Tibial nerve (tissue), 4 donors: Measurements from ENCODE around the gene SFRP5. TPM values are rescaled to one million over a fixed set of nuclear protein-coding genes. Genes with fewer than 3 reads are reported as not detected.

Source experiments
- DNase-seq, 2 donors: peaks; one replicate each; pipeline ENCODE4 v3.0.0-alpha.2; 2019; ENCODE audit warnings: low spot score in 2 of 2
- H3K27ac ChIP-seq, 4 donors: fragments of 200-600 bp; sonication (generic) in 3 of 4; one replicate each; pipeline ENCODE4 v1.5.1; 2017 to 2019; ENCODE audit warnings: mild to moderate bottlenecking in 1 of 4
- H3K27me3 ChIP-seq, 2 donors: fragments of 200-600 bp; sonication (generic) in 1 of 2; one replicate each; pipeline versions ENCODE4 v1.5.1 to v1.6.0; 2017 to 2019
- H3K36me3 ChIP-seq, 3 donors: fragments of 200-600 bp; sonication (generic); one replicate each; pipeline ENCODE4 v1.5.1; 2018 to 2019
- H3K4me1 ChIP-seq, 4 donors: fragments of 200-600 bp; sonication (generic) in 3 of 4; one replicate each; pipeline ENCODE4 v1.5.1; 2017 to 2019
- H3K4me3 ChIP-seq, 4 donors: fragments of 200-600 bp; sonication (generic) in 3 of 4; one replicate each; pipeline ENCODE4 v1.5.1; 2017 to 2019; ENCODE audit warnings: mild to moderate bottlenecking in 1 of 4, moderate library complexity in 1 of 4
- H3K9me3 ChIP-seq, 4 donors: fragments of 200-600 bp; sonication (generic) in 3 of 4; one replicate each; pipeline ENCODE4 v1.5.1; 2017 to 2019
- EP300 ChIP-seq, 2 donors: sonication (generic); formaldehyde crosslinking; IDR thresholded peaks; one replicate each; pipeline ENCODE4 v1.6.1; 2017; ENCODE audit warnings: antibody characterized with exemption in 2 of 2, mild to moderate bottlenecking in 1 of 2
- POLR2A ChIP-seq, 2 donors: fragments of 450-650 bp; IDR thresholded peaks; one replicate each; pipeline ENCODE4 v1.6.1; 2017; ENCODE audit warnings: antibody characterized with exemption in 2 of 2, mild to moderate bottlenecking in 2 of 2, moderate library complexity in 2 of 2
- WGBS, 2 donors: methylation state at CpG; one replicate each; pipeline ENCODE4 v1.1.5; 2018; 5-methylcytosine and 5-hydroxymethylcytosine counted together
- total RNA-seq, 4 donors: library from RNA; depleted of rRNA; stranded (reverse); fragments of >200 nt; gene quantifications; one replicate each; pipeline ENCODE4 v1.1.0, GENCODE V29; 2016
- TF ChIP-seq, protein P1 (sequence below), 5 experiments: fragments of 200-600 bp in 3 of 5; fragments of 450-650 bp in 2 of 5; sonication (generic) in 3 of 5; IDR thresholded peaks; one replicate each; pipeline ENCODE4 v1.5.1; 2016 to 2019; ENCODE audit warnings: antibody characterized with exemption in 5 of 5, mild to moderate bottlenecking in 3 of 5, moderate library complexity in 2 of 5

The SFRP5 gene
- total RNA-seq, 4 donors from 2014 or later: 183 to 530 (median 479) TPM

DNA sequence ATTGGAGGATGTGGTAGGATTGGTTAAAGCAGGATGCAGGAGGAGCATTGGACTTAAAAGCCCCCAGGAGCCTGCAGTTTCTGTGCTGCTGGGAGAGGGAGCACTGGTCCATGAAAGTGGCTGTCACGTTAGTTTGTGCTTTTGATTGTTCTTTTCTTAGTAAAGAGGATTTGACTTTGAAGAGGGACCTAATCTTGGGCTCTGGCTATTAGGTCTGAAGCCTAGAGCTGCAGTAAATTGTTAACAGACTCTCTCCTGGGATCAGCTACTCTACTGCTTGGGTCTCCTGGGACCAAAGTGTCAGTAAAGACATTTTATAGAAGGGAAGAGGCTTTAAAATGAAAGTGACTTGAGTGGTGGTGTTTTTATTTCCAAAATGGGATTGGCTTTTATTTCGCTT lies 31.2 kb downstream of the SFRP5 start:
- Histone ChIP-seq H3K4me1 (peaks cover 0 to 43% (median 9%) of the 10 kb centered on the region in 4 donors), H3K9me3 (no peaks in the 10 kb centered on the region), H3K27ac (no peak overlapping the region), H3K4me3 (no peak overlapping the region), H3K36me3 (peaks cover 0 to 58% (median 0%) of the 10 kb centered on the region in 3 donors), H3K27me3 (no peaks in the 10 kb centered on the region)
- WGBS, 2 donors: 73 to 84% methylated on average over 2 of the region's 2 CpGs
- DNase-seq: no peak
- TF ChIP-seq EP300 (IDR thresholded peaks at IDR 0.05) (no peak), POLR2A (IDR thresholded peaks at IDR 0.05) (no peak)
- TF ChIP-seq, protein P1, sequence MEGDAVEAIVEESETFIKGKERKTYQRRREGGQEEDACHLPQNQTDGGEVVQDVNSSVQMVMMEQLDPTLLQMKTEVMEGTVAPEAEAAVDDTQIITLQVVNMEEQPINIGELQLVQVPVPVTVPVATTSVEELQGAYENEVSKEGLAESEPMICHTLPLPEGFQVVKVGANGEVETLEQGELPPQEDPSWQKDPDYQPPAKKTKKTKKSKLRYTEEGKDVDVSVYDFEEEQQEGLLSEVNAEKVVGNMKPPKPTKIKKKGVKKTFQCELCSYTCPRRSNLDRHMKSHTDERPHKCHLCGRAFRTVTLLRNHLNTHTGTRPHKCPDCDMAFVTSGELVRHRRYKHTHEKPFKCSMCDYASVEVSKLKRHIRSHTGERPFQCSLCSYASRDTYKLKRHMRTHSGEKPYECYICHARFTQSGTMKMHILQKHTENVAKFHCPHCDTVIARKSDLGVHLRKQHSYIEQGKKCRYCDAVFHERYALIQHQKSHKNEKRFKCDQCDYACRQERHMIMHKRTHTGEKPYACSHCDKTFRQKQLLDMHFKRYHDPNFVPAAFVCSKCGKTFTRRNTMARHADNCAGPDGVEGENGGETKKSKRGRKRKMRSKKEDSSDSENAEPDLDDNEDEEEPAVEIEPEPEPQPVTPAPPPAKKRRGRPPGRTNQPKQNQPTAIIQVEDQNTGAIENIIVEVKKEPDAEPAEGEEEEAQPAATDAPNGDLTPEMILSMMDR (IDR thresholded peaks at IDR 0.05): no peak

GRCh38 chr10:97738616-97739015 lies 33.2 kb downstream of the SFRP5 start:
- no peak overlapping the region for H3K27ac ChIP-seq
- DNase-seq: no peak
- peaks cover 0 to 38% (median 0%) of the 10 kb centered on the region in 3 donors for H3K36me3 ChIP-seq
- no peak overlapping the region for H3K4me3 ChIP-seq
- TF ChIP-seq POLR2A (IDR thresholded peaks at IDR 0.05) (no peak), EP300 (IDR thresholded peaks at IDR 0.05) (no peak)
- TF ChIP-seq, protein P1 (IDR thresholded peaks at IDR 0.05): no peak
- no peaks in the 10 kb centered on the region for H3K9me3 ChIP-seq
- WGBS, 2 donors: 91 to 95% methylated on average over 4 of the region's 4 CpGs
- peaks cover 0 to 41% (median 9%) of the 10 kb centered on the region in 4 donors for H3K4me1 ChIP-seq
- H3K27me3 ChIP-seq: no peaks in the 10 kb centered on the region

- Histone ChIP-seq H3K4me1 (peaks cover 0 to 33% (median 9%) of the 10 kb centered on the region in 4 donors), H3K4me3 (peak overlapping the region; percentile 79 to 94 (median 86)), H3K27ac (peak overlapping the region in 3 of 4 donors; percentile 88 to 96 (median 95)), H3K27me3 (no peaks in the 10 kb centered on the region), H3K9me3 (no peaks in the 10 kb centered on the region), H3K36me3 (peaks cover 0 to 30% (median 0%) of the 10 kb centered on the region in 3 donors)
- no peak for DNase-seq
- 28 to 31% methylated on average over 14 of the region's 14 CpGs for WGBS, 2 donors
- TF ChIP-seq EP300 (IDR thresholded peaks at IDR 0.05) (no peak), POLR2A (IDR thresholded peaks at IDR 0.05) (no peak)
- TF ChIP-seq, protein P1 (IDR thresholded peaks at IDR 0.05): no peak
Measured at GRCh38 chr10:97737770-97738265, 34.0 kb downstream of the SFRP5 start.

DNA sequence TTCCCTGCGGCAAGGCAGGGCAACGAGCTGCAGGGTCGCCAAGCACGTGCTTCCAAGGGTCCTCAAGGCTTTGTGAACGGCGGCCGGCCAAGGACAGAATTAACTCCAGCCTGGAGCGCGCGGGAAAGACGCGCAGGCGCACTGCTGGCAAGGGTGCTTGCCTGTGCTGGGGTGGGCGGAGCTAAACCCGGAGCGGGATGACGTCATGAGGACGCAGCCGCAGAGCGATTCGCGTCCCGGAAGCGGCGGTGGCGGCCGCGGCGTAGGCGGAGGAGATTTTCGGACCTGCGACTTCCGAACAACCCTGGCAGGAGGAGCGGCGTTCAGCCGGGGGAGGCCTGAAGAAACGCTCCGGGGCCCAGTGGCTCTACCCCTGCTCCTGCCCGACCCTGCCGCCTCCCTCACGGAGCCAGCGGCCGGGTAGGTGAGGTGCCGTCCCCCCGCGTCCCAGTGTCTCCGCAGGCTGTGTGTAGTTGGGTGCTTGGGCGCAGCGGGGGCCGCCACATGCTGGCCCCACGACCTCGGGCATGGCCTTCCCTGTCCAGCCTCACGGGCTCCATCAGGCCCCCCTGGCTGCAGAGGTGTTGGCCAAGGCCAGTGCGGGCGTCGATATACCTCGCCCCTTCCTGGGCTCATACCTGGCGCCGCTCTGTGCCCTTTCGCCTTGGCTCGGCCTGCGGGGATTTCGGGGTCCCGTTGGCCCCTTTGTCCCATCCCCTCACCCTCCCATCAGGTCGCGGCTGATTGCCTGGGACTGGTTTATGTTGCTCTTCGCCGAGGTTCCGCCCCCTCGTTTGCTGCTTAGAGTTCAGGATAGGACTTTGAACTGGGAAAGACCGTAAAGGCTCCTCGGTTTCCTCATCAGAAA lies 34.7 kb downstream of the SFRP5 start, which contains the start of gene ZFYVE27:
TSS of gene ZFYVE27 (plus strand) at position 227 of the 868 bp plus-strand sequence. CDS start 1,350 bp downstream, outside the sequence.
- Histone ChIP-seq H3K4me1 (peaks cover 0 to 31% (median 9%) of the 10 kb centered on the region in 4 donors), H3K9me3 (no peaks in the 10 kb centered on the region), H3K27ac (peak within 1 kb of the TSS; percentile 56 to 96 (median 92)), H3K36me3 (peaks cover 0 to 23% (median 0%) of the 10 kb centered on the region in 3 donors), H3K27me3 (no peaks in the 10 kb centered on the region), H3K4me3 (peak within 1 kb of the TSS; percentile 79 to 94 (median 86))
- TF ChIP-seq EP300 (IDR thresholded peaks at IDR 0.05) (peak; percentile 94 to 98), POLR2A (IDR thresholded peaks at IDR 0.05) (peak; percentile 91 to 96)
- TF ChIP-seq, protein P1 (IDR thresholded peaks at IDR 0.05): peak in 2 of 5 experiments; percentile 19 to 26
- 0 to 1% methylated on average over 49 to 72 of the region's 72 CpGs for WGBS, 2 donors
- peak; percentile 91 for DNase-seq
